Activated CD8-positive, alpha-beta memory T cell treated with anti-CD3 and anti-CD28 coated beads for 4 hours (primary cell): ENCODE data around the gene OPCML.

Source experiments
- DNase-seq, 2 donors: peaks; one replicate each; pipeline ENCODE4 v3.0.0-alpha.2; 2020; ENCODE audit warnings: low read depth in 2 of 2

OPCML gene

GRCh38 chr11:132561937-132562336, 970.4 kb downstream of the OPCML start:
- no peak for DNase-seq

- no peak for DNase-seq
These were observed 972.8 kb downstream of the OPCML start for GRCh38 chr11:132559331-132560036.

GRCh38 chr11:132556316-132556715, 976.0 kb downstream of the OPCML start:
- no peak for DNase-seq

GRCh38 chr11:132555617-132556016, 976.7 kb downstream of the OPCML start:
- no peak for DNase-seq

GRCh38 chr11:132551016-132551415, 981.3 kb downstream of the OPCML start:
- DNase-seq, result no peak

- DNase-seq, result no peak
These were observed 982.7 kb downstream of the OPCML start for GRCh38 chr11:132549561-132549960.

GRCh38 chr11:132549001-132549400, 983.3 kb downstream of the OPCML start:
- DNase-seq, result no peak

- DNase-seq, result no peak
These were observed 988.3 kb downstream of the OPCML start for GRCh38 chr11:132544007-132544406.

GRCh38 chr11:132541794-132542193, 990.5 kb downstream of the OPCML start:
- no peak for DNase-seq

- no peak for DNase-seq
These were observed 991.7 kb downstream of the OPCML start for GRCh38 chr11:132540581-132540980.

GRCh38 chr11:132539590-132540368, 992.5 kb downstream of the OPCML start:
- no peak for DNase-seq

GRCh38 chr11:132538642-132539041, 993.7 kb downstream of the OPCML start:
- DNase-seq, result no peak

- DNase-seq, result no peak
These were observed 996.5 kb downstream of the OPCML start for GRCh38 chr11:132535830-132536229.

- no peak for DNase-seq
These were observed 1000.4 kb downstream of the OPCML start for GRCh38 chr11:132531921-132532320.

GRCh38 chr11:132528181-132528580, 1004.1 kb downstream of the OPCML start:
- DNase-seq, result no peak

- DNase-seq, result no peak
These were observed 1008.4 kb downstream of the OPCML start for GRCh38 chr11:132523929-132524328.

GRCh38 chr11:132520199-132520598, 1012.1 kb downstream of the OPCML start:
- DNase-seq, result no peak

GRCh38 chr11:132519241-132519815, 1013.0 kb downstream of the OPCML start:
- no peak for DNase-seq

GRCh38 chr11:132504501-132505041, 1027.7 kb downstream of the OPCML start:
- no peak for DNase-seq

- no peak for DNase-seq
These were observed 1030.9 kb downstream of the OPCML start for GRCh38 chr11:132501356-132501755.

GRCh38 chr11:132499661-132500060, 1032.6 kb downstream of the OPCML start:
- no peak for DNase-seq

- DNase-seq, result no peak
These were observed 1036.0 kb downstream of the OPCML start for GRCh38 chr11:132496341-132496740.

- no peak for DNase-seq
These were observed 1038.5 kb downstream of the OPCML start for GRCh38 chr11:132493801-132494200.
